ENCODE data around the gene KIAA0513. TPM values are rescaled to one million over a fixed set of nuclear protein-coding genes. Genes with fewer than 3 reads are reported as not detected.

KIAA0513 gene
- total RNA-seq, 1 experiment from 2014 or later, result 6.6 TPM

- Histone ChIP-seq H3K4me1 (ENCODE audit: control insufficient read depth in 1 of 2, insufficient read depth in 2 of 2, low read length in 2 of 2) (peaks cover 2 to 9% of the 10 kb centered on the region in 2 experiments; a peak in 2 of 4 replicates), H2AFZ (ENCODE audit: low read depth, low read length, poor library complexity, severe bottlenecking) (no peak overlapping the region), H3K27ac (ENCODE audit: low read depth, low read length) (no peak overlapping the region), H4K20me1 (ENCODE audit: insufficient read depth) (no peaks in the 10 kb centered on the region), H3K36me3 (ENCODE audit: control insufficient read depth in 1 of 2, insufficient read depth in 2 of 2, low read length in 2 of 2) (no peaks in the 10 kb centered on the region), H3K79me2 (ENCODE audit: insufficient read depth, low read length) (no peaks in the 10 kb centered on the region), H3K4me3 (replicated peaks in 1 of 2; ENCODE audit: low read depth in 1 of 2, low read length in 2 of 2) (no peak overlapping the region), H3K27me3 (ENCODE audit: insufficient read depth, low read length) (no peaks in the 10 kb centered on the region), H3K9ac (ENCODE audit: low read length) (no peak overlapping the region), H3K9me2 (ENCODE audit: insufficient read depth) (no peaks in the 10 kb centered on the region), H3K9me3 (ENCODE audit: control insufficient read depth in 1 of 2, insufficient read depth in 1 of 2, low read depth in 1 of 2, low read length in 2 of 2) (no peaks in the 10 kb centered on the region), H3K4me2 (ENCODE audit: low read length) (peak overlapping the region; percentile 5; the same call in 1 of the 2 replicates)
- no TSS peak for BruUV-seq (replicated peaks)
- CTCF ChIA-PET, result interaction anchor here (0.8 to 1.9 kb wide), 7 partner anchors 8 to 29 kb away, joined by 3 to 6 read pairs (median 4); no protein-coding TSS in a partner anchor
- DNase-seq (ENCODE audit: low read depth, low spot score) (peak; percentile 19), ATAC-seq (peak; percentile 100)
- RAD21 ChIA-PET (ENCODE audit: low non-redundant PET in 1 of 2, low total read pairs in 2 of 2, uncharacterized antibody in 2 of 2, unreplicated experiment in 2 of 2), result no interaction called here
- intact Hi-C loops (cut with micrococcal nuclease), result no loop called here
- POLR2A ChIA-PET, result no interaction called here
- TF ChIP-seq SP1 (IDR thresholded peaks at IDR 0.05; ENCODE audit: low read depth), result no peak
- no peak for TF ChIP-seq YY1 (IDR thresholded peaks at IDR 0.05; ENCODE audit: extremely low read depth, insufficient replicate concordance, low read depth, low read length)
- peak; percentile 52; the same call in 1 of the 2 replicates for TF ChIP-seq RAD21 (IDR thresholded peaks at IDR 0.05; ENCODE audit: low read depth)
- TF ChIP-seq CBX3 (IDR thresholded peaks at IDR 0.05; ENCODE audit: low read depth), result no peak
- TF ChIP-seq ZNF274 (IDR thresholded peaks at IDR 0.05; ENCODE audit: low read depth, low read length), result no peak
- peak; percentile 34 to 81 (median 81); a peak in 5 of 6 replicates for TF ChIP-seq CTCF (IDR thresholded peaks at IDR 0.05 in 2 of 3, conservative IDR thresholded peaks at IDR 0.05 in 1 of 3; ENCODE audit: borderline replicate concordance in 1 of 3, insufficient read depth in 1 of 3, low read depth in 2 of 3, low read length in 2 of 3)
- no peak for TF ChIP-seq POLR2A (IDR thresholded peaks at IDR 0.05; ENCODE audit: borderline replicate concordance, extremely low read depth, insufficient read depth, insufficient read length)
- no peak for TF ChIP-seq ZBTB33 (IDR thresholded peaks at IDR 0.05; ENCODE audit: extremely low read depth, insufficient replicate concordance, low read length)
These were observed 29.8 kb downstream of the KIAA0513 start for GRCh38 chr16:85057212-85057889.
